Measurements from ENCODE around the gene DHRSX.
"Not testable (repeated sequence)": the region's sequence is repeated elsewhere in the genome, so short reads cannot be mapped to it uniquely, and the experiment has no call there.

GRCh38 chrX:2312061-2312591 is 188.7 kb downstream of the DHRSX start:
- TF ChIP-seq POLR2A, CTCF (IDR thresholded peaks at IDR 0.05): not testable (repeated sequence)

All from prostate gland (tissue), 2 donors.